Endothelial cell of umbilical vein (primary cell): ENCODE measurements around the gene ADCY7. TPM values are rescaled to one million over a fixed set of nuclear protein-coding genes. Genes with fewer than 3 reads are reported as not detected.

Experiments used
- BruUV-seq: library from RNA; stranded (reverse); fragments of 400-500 nt; replicated peaks from 2 replicates; lab custom pipeline; 2021; lab: Mats Ljungman, UMichigan
- CTCF ChIA-PET: fragments of 300-600, 350-600 bp; sonication (Branson Sonifier 250); formaldehyde crosslinking; loops from one replicate; lab custom pipeline; 2021; ENCODE audit warnings: antibody characterized with exemption, inconsistent platforms; lab: Charles Lee
- POLR2A ChIA-PET: fragments of 300-600, 350-600 bp; sonication (Branson Sonifier 250); formaldehyde crosslinking; loops from one replicate; lab custom pipeline; 2021; ENCODE audit warnings: antibody characterized with exemption, inconsistent platforms; lab: Charles Lee
- DNase-seq: peaks from one replicate; pipeline ENCODE4 v3.0.0-alpha.2; 2011; ENCODE audit warnings: low read depth, low spot score
- FAIRE-seq: peaks from 2 replicates; lab custom pipeline; 2011; peaks lifted over from hg19 to GRCh38; lab: Jason Lieb, UNC
- H2AFZ ChIP-seq: 2 replicates; pipeline ENCODE4 v1.6.0; 2012; ENCODE audit warnings: low read depth, low read length, control low read depth, inconsistent platforms
- H3K27ac ChIP-seq: 2 replicates; pipeline ENCODE4 v1.5.1; 2011; ENCODE audit warnings: low read depth, mild to moderate bottlenecking, control low read depth, low read length, moderate library complexity; ENCODE audit not compliant: insufficient read depth
- H3K27me3 ChIP-seq, 2 experiments: 2 replicates each; pipeline versions ENCODE4 v1.6.0 to v1.6.1; 2011; ENCODE audit warnings: low read length in 2 of 2, mixed read lengths in 1 of 2; ENCODE audit not compliant: control insufficient read depth in 2 of 2, insufficient read depth in 2 of 2
- H3K36me3 ChIP-seq, 2 experiments: 2 replicates in 1 of 2; 3 replicates in 1 of 2; pipeline ENCODE4 v1.5.1; 2011; ENCODE audit warnings: low read length in 2 of 2, mild to moderate bottlenecking in 1 of 2, moderate library complexity in 1 of 2; ENCODE audit not compliant: control insufficient read depth in 2 of 2, insufficient read depth in 2 of 2; ENCODE audit errors: extremely low read depth in 1 of 2
- H3K4me1 ChIP-seq: 3 replicates; pipeline ENCODE4 v1.5.1; 2011; ENCODE audit warnings: mild to moderate bottlenecking, low read length; ENCODE audit not compliant: control insufficient read depth, insufficient read depth; ENCODE audit errors: extremely low read depth
- H3K4me2 ChIP-seq: 2 replicates; pipeline ENCODE4 v1.6.1; 2011; ENCODE audit warnings: low read length, control low read depth, mixed read lengths; ENCODE audit not compliant: insufficient read depth
- H3K4me3 ChIP-seq, 3 experiments: fragments of 200-600 bp in 1 of 3; sonication (generic), shearing (Covaris generic) in 1 of 3; replicated peaks in 1 of 3; 2 replicates each; pipeline ENCODE4 v1.5.1; 2011 to 2016; ENCODE audit warnings: control low read depth in 3 of 3, low read length in 3 of 3, mild to moderate bottlenecking in 2 of 3, inconsistent platforms in 1 of 3, low read depth in 1 of 3, moderate library complexity in 1 of 3; ENCODE audit not compliant: insufficient read depth in 1 of 3
- H3K79me2 ChIP-seq: 2 replicates; pipeline ENCODE4 v1.6.0; 2012; ENCODE audit warnings: low read length, inconsistent platforms; ENCODE audit not compliant: control insufficient read depth, insufficient read depth
- H3K9ac ChIP-seq: replicated peaks from 2 replicates; pipeline ENCODE3; 2011; ENCODE audit warnings: low read length, control low read depth; ENCODE audit not compliant: insufficient read depth; ENCODE audit errors: extremely low read depth
- H3K9me1 ChIP-seq: replicated peaks from 3 replicates; pipeline ENCODE4 v1.6.0; 2011; ENCODE audit warnings: mild to moderate bottlenecking, low read length; ENCODE audit not compliant: control insufficient read depth, insufficient read depth; ENCODE audit errors: extremely low read depth
- H3K9me3 ChIP-seq: replicated peaks from 2 replicates; pipeline ENCODE4 v1.5.1; 2012; ENCODE audit warnings: low read length, inconsistent platforms; ENCODE audit not compliant: control insufficient read depth, insufficient read depth
- H4K20me1 ChIP-seq: replicated peaks from 2 replicates; pipeline ENCODE3; 2011; ENCODE audit warnings: mild to moderate bottlenecking, low read length; ENCODE audit not compliant: control insufficient read depth, insufficient read depth; ENCODE audit errors: extremely low read depth
- CTCF ChIP-seq, 2 donors: IDR thresholded peaks; 1 replicate in 1 of 2; 2 replicates in 1 of 2; pipeline ENCODE4 v1.5.1; 2011; ENCODE audit warnings: low read length in 2 of 2, mild to moderate bottlenecking in 2 of 2, moderate library complexity in 2 of 2, control low read depth in 1 of 2, inconsistent platforms in 1 of 2, low read depth in 1 of 2; ENCODE audit not compliant: insufficient read depth in 1 of 2; ENCODE audit errors: extremely low read depth in 1 of 2
- EZH2 ChIP-seq: IDR thresholded peaks from 2 replicates; pipeline ENCODE4 v1.6.1; 2012; ENCODE audit warnings: borderline replicate concordance, low read depth, mild to moderate bottlenecking, moderate library complexity, low read length, inconsistent platforms; ENCODE audit not compliant: severe bottlenecking
- FOS ChIP-seq: IDR thresholded peaks from 2 replicates; pipeline ENCODE4 v1.6.1; 2011; ENCODE audit warnings: mild to moderate bottlenecking, low read length, moderate library complexity, borderline replicate concordance; ENCODE audit not compliant: insufficient read depth
- GATA2 ChIP-seq: IDR thresholded peaks from 2 replicates; pipeline ENCODE4 v1.7.0; 2011; ENCODE audit warnings: low read depth, mild to moderate bottlenecking, moderate library complexity, mixed read lengths, low read length; ENCODE audit not compliant: insufficient read length, insufficient read depth
- JUN ChIP-seq: IDR thresholded peaks from 2 replicates; pipeline ENCODE4 v1.6.1; 2011; ENCODE audit warnings: borderline replicate concordance, low read depth; ENCODE audit not compliant: insufficient read length, insufficient read depth
- MAX ChIP-seq: IDR thresholded peaks from 2 replicates; pipeline ENCODE4 v1.6.1; 2011; ENCODE audit not compliant: insufficient read depth, insufficient read length
- MYC ChIP-seq: IDR thresholded peaks from one replicate; pipeline ENCODE4 v1.6.1; 2011; ENCODE audit warnings: mild to moderate bottlenecking, low read depth, low read length
- POLR2A ChIP-seq: IDR thresholded peaks from 2 replicates; pipeline ENCODE4 v1.6.1; 2012; ENCODE audit warnings: low read depth, mild to moderate bottlenecking, control low read depth, low read length
- POLR2AphosphoS5 ChIP-seq: IDR thresholded peaks from 2 replicates; pipeline ENCODE4 v1.6.1; 2012; ENCODE audit warnings: low read depth, mild to moderate bottlenecking, control low read depth, low read length, moderate library complexity; ENCODE audit not compliant: insufficient read depth
- dilution Hi-C: fragments of 300-500 bp; cut with MboI; formaldehyde crosslinking; loops from one replicate; pipeline ENCODE4 v1.15.0; 2019; ENCODE audit warnings: low sequenced_read_pairs; ENCODE audit not compliant: extremely low pct_ligation_motif_present
- intact Hi-C: fragments of 100-400 bp; cut with micrococcal nuclease; formaldehyde crosslinking; loops from one replicate; pipeline ENCODE4 v1.10.0; 2022
- polyA plus RNA-seq, 4 experiments: library from polyadenylated mRNA; depleted of rRNA in 3 of 4; stranded (reverse) in 3 of 4; unstranded in 1 of 4; fragments of >200 nt; gene quantifications; 2 replicates each; pipeline versions ENCODE4 v1.2.1 to v1.2.3, GENCODE V29; 2011 to 2012; ENCODE audit warnings: missing spikeins in 1 of 4
- total RNA-seq: library from RNA; stranded (reverse); gene quantifications from 2 replicates; pipeline ENCODE4 v1.2.3, GENCODE V29; 2021

ADCY7 gene
- total and polyA plus RNA-seq, 2 donors (not counting 3 experiments of a cell fraction or from before 2014, with no cell fraction given) = 3.5 to 9.3 TPM

GRCh38 chr16:50244504-50245416 lies 21.6 kb upstream of the ADCY7 start:
- H3K4me2 ChIP-seq = no peak overlapping the region
- intact Hi-C loops = loop anchor here (1.0 kb wide), 3 partner anchors 22 to 421 kb away; partner anchors contain the start of gene ADCY7
- H3K9me1 ChIP-seq = no peaks in the 10 kb centered on the region
- H3K27me3 ChIP-seq = peaks cover 3 to 5% of the 10 kb centered on the region in 2 experiments
- POLR2A ChIA-PET = no interaction called here
- dilution Hi-C loops = no loop called here
- no peaks in the 10 kb centered on the region for H3K36me3 ChIP-seq
- H4K20me1 ChIP-seq = no peaks in the 10 kb centered on the region
- no TSS peak for BruUV-seq
- H3K27ac ChIP-seq = no peak overlapping the region
- CTCF ChIA-PET = interaction anchor here (0.7 to 3.1 kb wide), 8 partner anchors 10 to 561 kb away, joined by 3 to 14 read pairs (median 8); partner anchors contain the start of gene HEATR3
- no peak overlapping the region for H3K4me3 ChIP-seq
- H3K9me3 ChIP-seq = no peaks in the 10 kb centered on the region
- peaks cover 9% of the 10 kb centered on the region for H3K4me1 ChIP-seq
- H2AFZ ChIP-seq = peak overlapping the region; percentile 48
- TF ChIP-seq FOS (no peak), MAX (no peak), EZH2 (no peak), JUN (no peak), CTCF (IDR thresholded peaks at IDR 0.05; ENCODE audit: extremely low read depth in 1 of 2, insufficient read depth in 1 of 2, low read depth in 1 of 2, low read length in 2 of 2) (no peak), POLR2A (no peak), POLR2AphosphoS5 (no peak), MYC (no peak), GATA2 (no peak)
- DNase-seq (no peak), FAIRE-seq (no peak)
- no peaks in the 10 kb centered on the region for H3K79me2 ChIP-seq
- no peak overlapping the region for H3K9ac ChIP-seq
